GM19043 (cell line): ENCODE measurements around the gene UGP2.
A peak's percentile ranks its signal among the peaks of the same experiment; 100 is the strongest.
"Not testable (repeated sequence)": the region's sequence is repeated elsewhere in the genome, so short reads cannot be mapped to it uniquely, and the experiment has no call there.

Source experiments
- ATAC-seq: cut with Tn5 transposase; IDR thresholded peaks from one replicate; pipeline ENCODE4 v1.9.1; 2021; ENCODE audit warnings: low read depth; ENCODE audit not compliant: unreplicated experiment

The UGP2 gene

GRCh38 chr2:63841254-63842022, at the start of gene UGP2:
UGP2 (plus strand) TSS chr2:63841896; CDS start chr2:63842186, 290 bp downstream.
- peak; percentile 57 for ATAC-seq

- no peak for ATAC-seq
Observed at GRCh38 chr2:63792530-63792929, 49.2 kb upstream of the UGP2 start.

- no peak for ATAC-seq
Observed at GRCh38 chr2:63796366-63796765, 45.3 kb upstream of the UGP2 start.

- no peak for ATAC-seq
Observed at GRCh38 chr2:63796796-63797195, 44.9 kb upstream of the UGP2 start.

- ATAC-seq: no peak
Observed at GRCh38 chr2:63801455-63801854, 40.2 kb upstream of the UGP2 start.

- no peak for ATAC-seq
Observed at GRCh38 chr2:63805412-63805811, 36.3 kb upstream of the UGP2 start.

GRCh38 chr2:63808036-63808435, 33.7 kb upstream of the UGP2 start:
- not testable (repeated sequence) for ATAC-seq

GRCh38 chr2:63808911-63809310, 32.8 kb upstream of the UGP2 start:
- ATAC-seq: not testable (repeated sequence)

GRCh38 chr2:63811063-63811462, 30.6 kb upstream of the UGP2 start:
- ATAC-seq: no peak

GRCh38 chr2:63811870-63812269, 29.8 kb upstream of the UGP2 start:
- not testable (repeated sequence) for ATAC-seq

GRCh38 chr2:63814114-63814513, 27.6 kb upstream of the UGP2 start:
- ATAC-seq: no peak

GRCh38 chr2:63817382-63817781, 24.3 kb upstream of the UGP2 start:
- no peak for ATAC-seq

GRCh38 chr2:63818271-63818670, 23.4 kb upstream of the UGP2 start:
- ATAC-seq: no peak

- no peak for ATAC-seq
Observed at GRCh38 chr2:63819256-63819655, 22.4 kb upstream of the UGP2 start.

GRCh38 chr2:63819765-63820717, 21.7 kb upstream of the UGP2 start:
- ATAC-seq: no peak

- ATAC-seq: no peak
Observed at GRCh38 chr2:63820969-63821368, 20.7 kb upstream of the UGP2 start.

GRCh38 chr2:63821396-63821795, 20.3 kb upstream of the UGP2 start:
- ATAC-seq: no peak

GRCh38 chr2:63822478-63822877, 19.2 kb upstream of the UGP2 start:
- ATAC-seq: no peak

- ATAC-seq: no peak
Observed at GRCh38 chr2:63827749-63828148, 13.9 kb upstream of the UGP2 start.

- no peak for ATAC-seq
Observed at GRCh38 chr2:63831176-63831575, 10.5 kb upstream of the UGP2 start.

GRCh38 chr2:63834401-63834800, 7.3 kb upstream of the UGP2 start:
- ATAC-seq: no peak
